ENCODE measurements around the gene PTPRT.

DNA sequence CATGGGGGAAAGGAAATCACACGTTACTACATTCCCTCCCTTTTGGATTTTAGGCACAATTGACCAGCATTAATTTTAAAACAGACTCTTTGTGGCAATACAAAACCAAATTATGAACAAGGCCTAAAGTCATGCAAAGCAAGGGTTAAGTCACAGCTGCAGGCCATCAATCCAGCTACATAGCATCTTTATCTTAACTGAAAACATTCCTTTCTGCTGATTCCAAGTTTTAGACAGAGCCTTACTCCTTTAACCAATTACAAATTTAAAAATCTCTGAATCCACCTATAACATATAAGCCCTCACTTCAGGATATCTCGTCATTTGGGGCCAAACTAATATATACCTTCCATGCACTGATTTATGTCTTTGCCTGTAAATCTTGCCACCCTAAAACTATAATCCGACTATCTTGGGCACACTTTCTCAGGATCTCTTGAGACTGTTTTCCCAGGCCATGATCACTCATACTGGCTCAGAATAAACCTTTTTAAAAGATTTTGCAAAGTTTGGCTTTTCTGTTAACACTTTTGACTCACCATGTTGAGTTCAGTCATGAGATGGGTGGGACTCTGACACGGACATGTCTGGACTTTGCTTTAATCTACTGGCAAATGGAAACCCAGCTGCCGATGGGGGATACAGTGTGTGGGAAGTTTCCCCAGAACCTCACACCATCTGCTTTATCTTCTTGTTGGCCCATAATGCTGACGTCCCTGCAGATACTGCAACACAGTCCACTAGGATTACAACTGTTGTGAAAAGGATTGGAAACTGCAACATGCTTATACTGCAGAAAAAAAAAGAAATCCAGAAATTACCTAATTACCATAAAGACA lies 757.0 kb downstream of the PTPRT start:
- TF ChIP-seq, protein P1, sequence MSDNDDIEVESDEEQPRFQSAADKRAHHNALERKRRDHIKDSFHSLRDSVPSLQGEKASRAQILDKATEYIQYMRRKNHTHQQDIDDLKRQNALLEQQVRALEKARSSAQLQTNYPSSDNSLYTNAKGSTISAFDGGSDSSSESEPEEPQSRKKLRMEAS (IDR thresholded peaks at IDR 0.05): no peak
- no peak for TF ChIP-seq EP300 (IDR thresholded peaks at IDR 0.05; ENCODE audit: borderline replicate concordance)
- no peak for TF ChIP-seq FOXM1 (IDR thresholded peaks at IDR 0.05; ENCODE audit: borderline replicate concordance, low read depth)
- no peak for TF ChIP-seq TAF1 (IDR thresholded peaks at IDR 0.05; ENCODE audit: low read depth)
- TF ChIP-seq RAD21 (IDR thresholded peaks at IDR 0.05; ENCODE audit: low read depth): no peak
- TF ChIP-seq, protein P2, sequence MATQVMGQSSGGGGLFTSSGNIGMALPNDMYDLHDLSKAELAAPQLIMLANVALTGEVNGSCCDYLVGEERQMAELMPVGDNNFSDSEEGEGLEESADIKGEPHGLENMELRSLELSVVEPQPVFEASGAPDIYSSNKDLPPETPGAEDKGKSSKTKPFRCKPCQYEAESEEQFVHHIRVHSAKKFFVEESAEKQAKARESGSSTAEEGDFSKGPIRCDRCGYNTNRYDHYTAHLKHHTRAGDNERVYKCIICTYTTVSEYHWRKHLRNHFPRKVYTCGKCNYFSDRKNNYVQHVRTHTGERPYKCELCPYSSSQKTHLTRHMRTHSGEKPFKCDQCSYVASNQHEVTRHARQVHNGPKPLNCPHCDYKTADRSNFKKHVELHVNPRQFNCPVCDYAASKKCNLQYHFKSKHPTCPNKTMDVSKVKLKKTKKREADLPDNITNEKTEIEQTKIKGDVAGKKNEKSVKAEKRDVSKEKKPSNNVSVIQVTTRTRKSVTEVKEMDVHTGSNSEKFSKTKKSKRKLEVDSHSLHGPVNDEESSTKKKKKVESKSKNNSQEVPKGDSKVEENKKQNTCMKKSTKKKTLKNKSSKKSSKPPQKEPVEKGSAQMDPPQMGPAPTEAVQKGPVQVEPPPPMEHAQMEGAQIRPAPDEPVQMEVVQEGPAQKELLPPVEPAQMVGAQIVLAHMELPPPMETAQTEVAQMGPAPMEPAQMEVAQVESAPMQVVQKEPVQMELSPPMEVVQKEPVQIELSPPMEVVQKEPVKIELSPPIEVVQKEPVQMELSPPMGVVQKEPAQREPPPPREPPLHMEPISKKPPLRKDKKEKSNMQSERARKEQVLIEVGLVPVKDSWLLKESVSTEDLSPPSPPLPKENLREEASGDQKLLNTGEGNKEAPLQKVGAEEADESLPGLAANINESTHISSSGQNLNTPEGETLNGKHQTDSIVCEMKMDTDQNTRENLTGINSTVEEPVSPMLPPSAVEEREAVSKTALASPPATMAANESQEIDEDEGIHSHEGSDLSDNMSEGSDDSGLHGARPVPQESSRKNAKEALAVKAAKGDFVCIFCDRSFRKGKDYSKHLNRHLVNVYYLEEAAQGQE (IDR thresholded peaks at IDR 0.05; ENCODE audit: low read depth): no peak
- no peak for TF ChIP-seq TCF12 (IDR thresholded peaks at IDR 0.05; ENCODE audit: low read depth)

All from Ishikawa (cell line).